Keratinocyte (primary cell): ENCODE data around the gene TCTN1.

ENCODE experiments used
- EZH2 ChIP-seq: IDR thresholded peaks from one replicate; pipeline ENCODE4 v1.6.1; 2012; ENCODE audit warnings: inconsistent platforms, mild to moderate bottlenecking, low read length, moderate library complexity
- TF ChIP-seq, protein P1 (sequence below), 3 experiments: IDR thresholded peaks in 1 of 3; conservative IDR thresholded peaks in 1 of 3; optimal IDR thresholded peaks in 1 of 3; 2 replicates in 2 of 3; 3 replicates in 1 of 3; pipeline versions ENCODE3 to v1.5.1; 2011; ENCODE audit warnings: low read length in 3 of 3, mild to moderate bottlenecking in 3 of 3, moderate library complexity in 2 of 3, control low read depth in 1 of 3, inconsistent platforms in 1 of 3; ENCODE audit not compliant: insufficient read depth in 2 of 3; ENCODE audit errors: extremely low read depth in 1 of 3

DNA sequence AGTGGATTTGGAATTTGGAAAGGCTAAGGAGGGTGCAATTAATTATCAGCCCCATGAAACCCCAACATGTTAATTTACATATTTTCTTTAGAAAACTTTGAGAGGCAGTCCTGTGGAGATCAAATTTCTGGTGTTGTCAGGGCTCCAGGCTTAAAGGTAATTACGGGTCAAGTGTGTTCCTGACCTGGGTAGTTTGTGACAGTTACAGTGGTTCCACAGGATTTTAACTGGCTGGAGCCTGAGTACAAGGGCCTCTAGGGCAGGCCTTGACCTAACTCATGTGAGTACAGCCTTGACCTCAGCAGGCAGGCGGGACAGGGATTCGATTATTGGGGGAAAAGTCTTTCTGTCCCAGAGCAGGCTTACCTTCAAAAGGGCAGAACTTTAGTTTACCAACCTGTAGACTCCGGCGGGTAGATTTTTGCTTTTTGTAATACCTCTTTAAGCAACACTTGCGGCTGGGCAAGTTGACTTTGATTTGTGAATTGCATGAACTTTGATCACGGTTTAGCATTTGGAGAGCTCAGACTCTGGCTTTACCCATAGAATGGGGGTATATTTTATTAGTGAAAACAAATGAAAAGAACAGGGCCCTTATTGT is 22.4 kb upstream of the TCTN1 start:
- no peak for TF ChIP-seq EZH2
- TF ChIP-seq, protein P1, sequence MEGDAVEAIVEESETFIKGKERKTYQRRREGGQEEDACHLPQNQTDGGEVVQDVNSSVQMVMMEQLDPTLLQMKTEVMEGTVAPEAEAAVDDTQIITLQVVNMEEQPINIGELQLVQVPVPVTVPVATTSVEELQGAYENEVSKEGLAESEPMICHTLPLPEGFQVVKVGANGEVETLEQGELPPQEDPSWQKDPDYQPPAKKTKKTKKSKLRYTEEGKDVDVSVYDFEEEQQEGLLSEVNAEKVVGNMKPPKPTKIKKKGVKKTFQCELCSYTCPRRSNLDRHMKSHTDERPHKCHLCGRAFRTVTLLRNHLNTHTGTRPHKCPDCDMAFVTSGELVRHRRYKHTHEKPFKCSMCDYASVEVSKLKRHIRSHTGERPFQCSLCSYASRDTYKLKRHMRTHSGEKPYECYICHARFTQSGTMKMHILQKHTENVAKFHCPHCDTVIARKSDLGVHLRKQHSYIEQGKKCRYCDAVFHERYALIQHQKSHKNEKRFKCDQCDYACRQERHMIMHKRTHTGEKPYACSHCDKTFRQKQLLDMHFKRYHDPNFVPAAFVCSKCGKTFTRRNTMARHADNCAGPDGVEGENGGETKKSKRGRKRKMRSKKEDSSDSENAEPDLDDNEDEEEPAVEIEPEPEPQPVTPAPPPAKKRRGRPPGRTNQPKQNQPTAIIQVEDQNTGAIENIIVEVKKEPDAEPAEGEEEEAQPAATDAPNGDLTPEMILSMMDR (optimal IDR thresholded peaks at IDR 0.05 in 1 of 3, IDR thresholded peaks at IDR 0.05 in 1 of 3, conservative IDR thresholded peaks at IDR 0.05 in 1 of 3; ENCODE audit: extremely low read depth in 1 of 3, insufficient read depth in 2 of 3, low read length in 3 of 3), result no peak
